Activated CD8-positive, alpha-beta memory T cell treated with anti-CD3 and anti-CD28 coated beads, Interleukin-2, amount 50 U/mL, for 24 hours (primary cell): ENCODE data around the gene SLC66A3.

Source experiments
- DNase-seq: peaks from one replicate; pipeline ENCODE4 v3.0.0-alpha.2; 2020; ENCODE audit errors: extremely low read depth

The SLC66A3 gene

DNA sequence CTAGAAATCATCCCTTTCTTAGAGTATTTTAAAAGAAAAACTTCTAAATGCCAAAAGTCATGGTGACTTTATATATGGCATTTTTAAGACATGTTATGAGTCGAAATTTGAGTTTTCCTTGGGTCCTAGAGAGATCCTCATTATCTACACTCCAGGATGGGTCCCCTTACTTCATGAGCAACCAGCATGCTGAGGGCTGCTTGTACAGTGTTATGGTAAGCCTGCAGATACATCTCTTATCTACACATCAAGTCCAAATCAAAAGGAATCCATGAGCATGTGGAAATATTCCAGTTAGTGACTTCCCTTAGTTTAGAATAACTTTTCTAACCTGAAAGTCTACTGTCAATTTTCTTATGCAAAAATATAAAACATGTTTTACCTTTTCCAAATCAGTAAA, 58.7 kb downstream of the SLC66A3 start:
- DNase-seq = no peak

DNA sequence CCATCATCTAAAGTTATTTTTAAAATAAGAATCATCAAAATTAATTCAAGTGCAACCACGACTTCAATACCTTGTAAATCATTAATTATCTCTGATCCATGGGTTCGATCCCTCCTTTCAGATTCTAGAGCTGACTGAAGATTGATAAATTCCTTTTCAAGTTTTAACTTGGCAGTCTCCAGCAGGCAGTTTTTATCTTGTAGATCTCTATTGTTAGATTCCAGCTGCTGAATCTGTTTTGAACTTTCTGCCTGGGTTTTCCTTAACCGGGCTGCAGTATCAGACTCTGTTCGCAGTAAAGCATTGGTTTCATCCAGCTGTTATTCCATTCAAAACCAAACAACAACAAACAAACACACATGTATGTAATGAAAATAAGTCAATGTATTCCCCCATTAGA, 59.5 kb downstream of the SLC66A3 start:
- no peak for DNase-seq

DNA sequence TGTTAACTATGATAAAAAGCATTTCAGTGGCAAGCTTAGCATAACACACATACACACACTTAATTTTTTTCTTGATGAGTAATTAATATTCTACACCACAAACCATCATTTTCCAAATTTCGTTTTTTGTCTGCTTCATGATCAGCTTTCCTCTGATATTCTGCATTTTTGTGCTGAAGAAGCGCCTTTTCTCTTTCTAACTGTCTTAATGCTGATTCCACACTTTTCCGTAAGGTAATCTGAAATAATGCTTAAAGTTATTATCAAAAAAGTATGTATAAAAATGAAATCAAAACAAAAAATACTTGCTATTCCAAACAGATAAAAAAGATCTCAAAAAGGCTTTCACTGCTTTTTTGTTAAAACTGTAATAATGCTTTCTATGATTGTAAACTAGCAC, 60.1 kb downstream of the SLC66A3 start:
- DNase-seq = no peak

DNA sequence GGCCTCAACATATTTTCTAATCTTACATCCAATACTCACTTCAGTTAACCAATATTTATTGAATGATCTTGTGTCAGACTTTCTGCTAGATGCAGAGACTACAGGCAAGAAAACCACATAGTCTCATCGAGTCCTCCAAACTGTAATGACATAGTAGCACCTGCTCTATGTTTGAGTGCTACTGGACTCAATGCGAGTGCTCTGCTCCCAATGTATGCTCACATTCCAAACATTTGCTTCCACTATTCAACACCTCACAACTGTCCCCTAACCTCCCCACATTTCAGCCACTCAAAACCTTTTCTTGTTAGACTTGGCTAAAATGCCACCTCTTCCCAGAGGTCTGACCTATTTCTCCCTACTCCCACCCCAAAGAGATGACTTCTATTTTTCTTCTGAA, 65.2 kb downstream of the SLC66A3 start:
- DNase-seq = no peak

DNA sequence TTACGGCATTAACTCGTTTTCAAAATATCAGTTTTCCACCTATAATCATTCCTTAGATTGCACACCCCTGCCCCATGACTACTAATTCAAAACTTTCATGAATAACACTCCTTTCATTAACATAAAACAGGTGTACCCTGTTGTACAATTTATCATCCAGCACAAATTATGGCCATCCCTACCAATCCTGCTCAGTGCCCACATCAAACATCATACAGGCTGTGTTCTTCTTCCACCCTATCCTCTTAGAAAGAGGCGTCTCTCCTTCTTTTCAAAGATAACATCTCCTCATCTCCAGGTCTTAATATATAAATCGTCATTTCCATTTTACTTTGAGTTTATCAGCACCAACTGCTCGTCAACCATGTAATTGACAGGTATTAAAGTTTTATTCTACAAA, 67.6 kb downstream of the SLC66A3 start:
- no peak for DNase-seq

DNA sequence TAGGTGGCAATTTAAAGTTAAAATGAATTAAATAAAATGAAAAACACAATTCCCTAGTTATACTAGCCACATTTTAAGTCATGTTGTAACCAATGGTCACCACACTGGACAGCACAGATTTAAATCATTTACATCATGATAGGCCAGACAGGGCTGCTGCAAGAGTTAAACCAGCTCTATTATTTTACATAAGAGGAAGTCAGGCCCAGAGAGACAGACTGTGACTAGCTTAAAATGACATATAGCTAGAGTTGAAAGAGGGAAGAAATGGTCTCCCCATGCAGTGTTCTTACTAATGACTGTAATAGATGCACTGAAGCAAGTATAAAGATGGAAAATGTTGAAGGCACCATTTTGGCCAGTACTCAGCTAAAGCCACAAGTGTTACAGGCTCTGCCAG, 69.6 kb downstream of the SLC66A3 start:
- no peak for DNase-seq

DNA sequence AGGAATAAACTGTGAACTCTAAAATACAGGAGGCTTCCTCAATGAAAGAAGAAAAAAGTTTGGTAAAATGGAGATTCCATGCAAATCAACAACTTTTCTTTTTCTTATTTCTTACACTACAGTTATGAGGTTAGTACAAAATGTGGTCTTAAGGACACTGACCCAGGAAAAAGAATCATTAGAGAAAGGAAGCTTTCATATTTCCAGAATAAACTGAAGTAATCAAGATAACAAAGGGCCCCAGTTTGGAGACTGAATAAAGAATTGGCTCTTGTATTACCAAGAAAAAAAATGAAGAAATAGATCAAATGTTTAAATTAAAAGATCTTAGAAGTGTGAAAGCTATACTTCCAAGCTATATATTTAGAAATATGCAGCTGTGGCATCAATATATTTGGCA, 72.3 kb downstream of the SLC66A3 start:
- DNase-seq = no peak
